ENCODE data around the gene DNAAF1. TPM values are rescaled to one million over a fixed set of nuclear protein-coding genes. Genes with fewer than 3 reads are reported as not detected.

DNAAF1 gene
- total RNA-seq, 1 donor: 0.09 TPM

DNA sequence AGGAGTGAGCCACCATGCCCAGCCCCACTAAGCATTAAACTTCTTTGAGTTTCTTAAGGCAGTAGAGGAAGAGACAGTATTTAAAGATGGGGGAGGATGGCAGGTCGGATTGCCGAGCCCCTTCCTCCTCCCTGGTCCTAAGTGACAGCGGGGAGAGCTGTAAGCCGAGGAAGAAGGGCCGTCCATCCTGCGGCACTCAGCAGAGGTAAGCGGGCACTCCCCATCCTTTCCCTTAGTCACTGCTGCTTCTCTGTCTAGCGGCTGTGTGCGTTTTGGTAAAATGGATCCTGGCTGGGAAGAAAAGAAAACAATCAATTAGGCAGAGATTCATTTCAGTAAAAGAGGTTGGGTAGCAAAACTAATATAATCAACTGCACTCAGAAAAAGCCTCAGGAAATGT, 13.9 kb downstream of the DNAAF1 start:
- DNase-seq (ENCODE audit: low read depth): no peak
- H3K4me3 ChIP-seq (ENCODE audit: low read depth, low read length): no peak overlapping the region
- TF ChIP-seq, protein P1, sequence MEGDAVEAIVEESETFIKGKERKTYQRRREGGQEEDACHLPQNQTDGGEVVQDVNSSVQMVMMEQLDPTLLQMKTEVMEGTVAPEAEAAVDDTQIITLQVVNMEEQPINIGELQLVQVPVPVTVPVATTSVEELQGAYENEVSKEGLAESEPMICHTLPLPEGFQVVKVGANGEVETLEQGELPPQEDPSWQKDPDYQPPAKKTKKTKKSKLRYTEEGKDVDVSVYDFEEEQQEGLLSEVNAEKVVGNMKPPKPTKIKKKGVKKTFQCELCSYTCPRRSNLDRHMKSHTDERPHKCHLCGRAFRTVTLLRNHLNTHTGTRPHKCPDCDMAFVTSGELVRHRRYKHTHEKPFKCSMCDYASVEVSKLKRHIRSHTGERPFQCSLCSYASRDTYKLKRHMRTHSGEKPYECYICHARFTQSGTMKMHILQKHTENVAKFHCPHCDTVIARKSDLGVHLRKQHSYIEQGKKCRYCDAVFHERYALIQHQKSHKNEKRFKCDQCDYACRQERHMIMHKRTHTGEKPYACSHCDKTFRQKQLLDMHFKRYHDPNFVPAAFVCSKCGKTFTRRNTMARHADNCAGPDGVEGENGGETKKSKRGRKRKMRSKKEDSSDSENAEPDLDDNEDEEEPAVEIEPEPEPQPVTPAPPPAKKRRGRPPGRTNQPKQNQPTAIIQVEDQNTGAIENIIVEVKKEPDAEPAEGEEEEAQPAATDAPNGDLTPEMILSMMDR (IDR thresholded peaks at IDR 0.05; ENCODE audit: insufficient read depth, low read length): no peak

DNA sequence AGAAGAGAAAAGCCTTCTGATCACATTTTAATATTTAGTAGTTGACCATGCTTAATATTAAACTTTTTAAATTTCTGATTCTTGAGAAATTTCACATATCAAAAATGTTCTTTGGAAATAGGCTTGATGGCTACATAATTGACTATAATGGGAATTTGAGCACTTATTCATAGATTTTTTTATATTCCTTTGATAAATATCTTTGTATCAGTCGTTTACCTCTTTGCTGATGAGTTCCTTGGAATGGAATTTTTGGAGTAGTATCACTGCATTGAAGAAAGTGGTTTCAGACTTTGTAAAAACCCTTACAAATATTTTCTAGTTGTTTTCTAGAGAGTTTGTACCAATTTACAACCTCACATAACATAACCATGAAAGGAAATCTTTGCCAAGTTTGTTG, 14.7 kb downstream of the DNAAF1 start:
- no peak for DNase-seq (ENCODE audit: low read depth)
- TF ChIP-seq, protein P1 (IDR thresholded peaks at IDR 0.05; ENCODE audit: insufficient read depth, low read length): no peak
- no peak overlapping the region for H3K4me3 ChIP-seq (ENCODE audit: low read depth, low read length)

- H3K4me3 ChIP-seq (ENCODE audit: low read depth, low read length): no peak overlapping the region
- TF ChIP-seq, protein P1 (IDR thresholded peaks at IDR 0.05; ENCODE audit: insufficient read depth, low read length): no peak
- no peak for DNase-seq (ENCODE audit: low read depth)
Measured at GRCh38 chr16:84161037-84161436, 15.9 kb downstream of the DNAAF1 start.

- DNase-seq (ENCODE audit: low read depth): no peak
- TF ChIP-seq, protein P1 (IDR thresholded peaks at IDR 0.05; ENCODE audit: insufficient read depth, low read length): no peak
- no peak overlapping the region for H3K4me3 ChIP-seq (ENCODE audit: low read depth, low read length)
Measured at GRCh38 chr16:84161801-84162200, 16.7 kb downstream of the DNAAF1 start.

DNA sequence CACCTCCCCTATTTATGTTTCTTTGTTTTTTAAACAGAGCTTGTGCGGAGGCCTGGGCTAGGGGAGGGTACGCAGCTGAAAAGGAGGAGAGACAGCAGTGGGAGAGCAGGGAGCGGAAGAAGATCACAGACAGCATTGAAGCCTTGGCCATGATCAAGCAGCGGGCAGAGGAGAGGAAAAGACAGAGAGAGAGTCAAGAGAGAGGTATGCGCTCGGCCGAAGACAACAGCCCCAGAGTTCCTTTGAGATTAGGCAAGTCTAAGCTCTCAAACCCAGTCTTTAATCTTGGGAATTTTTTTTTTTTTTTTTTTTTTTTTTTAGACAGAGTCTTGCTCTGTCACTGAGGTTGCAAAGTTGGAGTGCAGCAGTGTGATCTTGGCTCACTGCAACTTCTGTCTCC, 20.6 kb downstream of the DNAAF1 start:
- no peak overlapping the region for H3K4me3 ChIP-seq (ENCODE audit: low read depth, low read length)
- DNase-seq (ENCODE audit: low read depth): no peak
- TF ChIP-seq, protein P1 (IDR thresholded peaks at IDR 0.05; ENCODE audit: insufficient read depth, low read length): no peak

DNA sequence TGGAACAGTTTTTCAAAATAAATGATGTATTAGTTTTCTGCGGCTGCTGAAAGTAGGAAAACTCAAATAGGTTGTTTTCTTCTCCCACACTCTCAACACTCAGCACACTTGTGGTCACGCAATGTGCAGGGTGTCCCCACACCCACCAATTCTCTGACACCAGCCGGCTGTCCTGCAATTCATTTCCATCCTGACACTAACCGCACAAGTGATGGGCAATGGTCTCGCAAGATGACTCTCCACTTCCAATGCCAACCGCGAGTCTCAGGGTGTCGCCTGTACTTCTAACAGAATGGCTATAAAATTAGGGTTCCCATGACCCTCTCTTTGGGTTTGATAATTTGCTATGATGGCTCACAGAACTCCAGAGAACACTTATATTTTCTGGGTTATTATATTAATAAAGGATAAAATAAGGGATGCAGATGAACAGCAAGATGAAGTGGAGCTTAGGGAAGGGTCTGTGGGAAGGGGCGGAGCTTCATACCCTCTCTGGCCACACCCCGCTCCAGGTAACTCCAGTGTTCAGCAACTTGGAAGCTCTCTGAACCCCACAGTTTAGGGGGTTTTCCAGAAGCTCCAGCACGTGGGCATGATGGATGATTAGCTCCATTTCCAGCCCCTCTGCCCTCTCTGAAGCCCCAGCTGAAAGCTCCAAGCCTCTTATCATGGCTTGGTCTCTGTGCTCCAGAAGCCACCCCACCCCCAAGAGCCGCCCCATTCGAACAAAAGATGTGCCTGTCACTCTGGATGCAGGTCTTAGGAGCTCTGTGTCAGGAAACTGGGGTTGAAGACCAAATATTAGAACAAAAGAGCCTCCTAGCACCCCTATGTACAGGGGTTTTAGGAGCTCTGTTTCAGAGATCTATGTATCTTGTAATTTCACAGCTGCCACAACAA, 21.9 kb downstream of the DNAAF1 start:
- TF ChIP-seq, protein P1 (IDR thresholded peaks at IDR 0.05; ENCODE audit: insufficient read depth, low read length): no peak
- no peak for DNase-seq (ENCODE audit: low read depth)
- no peak overlapping the region for H3K4me3 ChIP-seq (ENCODE audit: low read depth, low read length)

Data from fibroblast of the aortic adventitia (primary cell).